A172 (cell line): ENCODE measurements around the gene ISLR. TPM values are rescaled to one million over a fixed set of nuclear protein-coding genes. Genes with fewer than 3 reads are reported as not detected.

Experiments
- DNase-seq: peaks from one replicate; pipeline ENCODE4 v3.0.0-alpha.2; 2015; ENCODE audit warnings: low spot score
- total RNA-seq: library from RNA; depleted of rRNA; stranded (reverse); fragments of >200 nt; shearing (Covaris generic); gene quantifications from 2 replicates; pipeline ENCODE4 v1.2.3, GENCODE V29; 2014

The ISLR gene
- total RNA-seq, 1 experiment from 2014 or later = 0.41 TPM

DNA sequence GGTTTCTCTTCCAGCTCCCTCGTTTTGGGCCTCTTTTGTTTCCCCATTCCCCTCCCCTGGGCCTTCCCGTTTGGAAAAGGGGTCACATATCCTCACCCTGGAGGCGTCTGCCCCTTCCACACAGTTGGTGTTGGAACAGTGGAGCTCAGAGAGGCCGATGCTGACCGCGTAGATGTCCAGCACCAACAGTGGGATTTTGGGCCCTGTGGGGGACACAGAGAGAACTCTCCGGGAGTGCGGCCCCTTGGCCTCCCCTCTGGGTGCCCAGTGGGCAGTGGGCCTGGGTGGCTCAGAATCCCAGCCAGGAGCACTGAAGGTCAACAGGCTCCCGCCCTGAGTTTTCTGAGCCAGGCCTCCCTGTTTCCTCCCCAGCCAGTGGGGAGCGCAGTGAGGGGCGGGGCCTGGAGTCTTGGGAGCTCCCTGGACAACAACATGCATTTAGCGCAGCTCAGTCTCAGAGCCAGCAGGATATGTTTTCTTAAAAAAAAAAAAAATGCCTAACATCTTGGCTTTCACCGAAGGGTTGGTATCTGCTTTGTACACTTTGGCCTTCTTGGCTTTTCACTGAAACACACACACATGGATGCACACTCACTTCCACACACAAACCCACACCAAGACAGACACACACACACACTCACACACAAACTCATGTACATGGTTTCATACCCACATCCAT lies 670 bp upstream of the ISLR start:
- DNase-seq = no peak

DNA sequence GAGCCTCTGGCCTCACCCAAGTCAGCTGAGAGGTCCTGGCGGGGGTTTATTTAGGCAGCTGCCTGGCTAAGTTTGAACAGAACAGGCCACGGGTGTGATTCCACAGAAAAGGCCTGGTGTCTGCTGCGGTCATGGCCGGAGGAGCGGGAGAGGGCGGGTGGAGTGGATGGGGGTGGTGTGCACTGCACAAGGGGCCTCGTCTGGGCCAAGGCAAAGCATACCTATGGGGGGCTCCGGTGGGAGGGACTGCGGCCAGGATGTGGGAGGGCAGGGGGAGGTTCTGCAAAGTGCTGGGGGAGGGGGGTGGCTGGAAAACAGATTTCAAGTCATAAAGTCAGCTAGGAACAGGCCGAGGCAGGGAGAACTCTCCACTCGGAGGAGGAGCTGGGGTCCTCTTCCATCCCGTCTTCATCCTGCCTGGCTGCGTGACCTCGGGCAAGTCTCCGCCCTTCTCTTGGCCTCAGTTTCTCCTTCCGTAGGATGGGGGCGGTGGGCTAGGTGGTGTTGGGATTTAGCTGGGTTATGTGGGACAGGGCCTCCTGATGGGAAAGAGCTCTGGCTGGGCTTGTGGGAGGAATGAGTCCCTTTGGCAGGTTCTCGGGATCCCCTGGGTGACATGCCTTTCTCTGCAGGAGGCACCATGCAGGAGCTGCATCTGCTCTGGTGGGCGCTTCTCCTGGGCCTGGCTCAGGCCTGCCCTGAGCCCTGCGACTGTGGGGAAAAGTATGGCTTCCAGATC lies 878 bp downstream of the ISLR start:
- DNase-seq = no peak

DNA sequence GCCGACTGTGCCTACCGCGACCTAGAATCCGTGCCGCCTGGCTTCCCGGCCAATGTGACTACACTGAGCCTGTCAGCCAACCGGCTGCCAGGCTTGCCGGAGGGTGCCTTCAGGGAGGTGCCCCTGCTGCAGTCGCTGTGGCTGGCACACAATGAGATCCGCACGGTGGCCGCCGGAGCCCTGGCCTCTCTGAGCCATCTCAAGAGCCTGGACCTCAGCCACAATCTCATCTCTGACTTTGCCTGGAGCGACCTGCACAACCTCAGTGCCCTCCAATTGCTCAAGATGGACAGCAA lies 1.4 kb downstream of the ISLR start:
- DNase-seq = no peak

DNA sequence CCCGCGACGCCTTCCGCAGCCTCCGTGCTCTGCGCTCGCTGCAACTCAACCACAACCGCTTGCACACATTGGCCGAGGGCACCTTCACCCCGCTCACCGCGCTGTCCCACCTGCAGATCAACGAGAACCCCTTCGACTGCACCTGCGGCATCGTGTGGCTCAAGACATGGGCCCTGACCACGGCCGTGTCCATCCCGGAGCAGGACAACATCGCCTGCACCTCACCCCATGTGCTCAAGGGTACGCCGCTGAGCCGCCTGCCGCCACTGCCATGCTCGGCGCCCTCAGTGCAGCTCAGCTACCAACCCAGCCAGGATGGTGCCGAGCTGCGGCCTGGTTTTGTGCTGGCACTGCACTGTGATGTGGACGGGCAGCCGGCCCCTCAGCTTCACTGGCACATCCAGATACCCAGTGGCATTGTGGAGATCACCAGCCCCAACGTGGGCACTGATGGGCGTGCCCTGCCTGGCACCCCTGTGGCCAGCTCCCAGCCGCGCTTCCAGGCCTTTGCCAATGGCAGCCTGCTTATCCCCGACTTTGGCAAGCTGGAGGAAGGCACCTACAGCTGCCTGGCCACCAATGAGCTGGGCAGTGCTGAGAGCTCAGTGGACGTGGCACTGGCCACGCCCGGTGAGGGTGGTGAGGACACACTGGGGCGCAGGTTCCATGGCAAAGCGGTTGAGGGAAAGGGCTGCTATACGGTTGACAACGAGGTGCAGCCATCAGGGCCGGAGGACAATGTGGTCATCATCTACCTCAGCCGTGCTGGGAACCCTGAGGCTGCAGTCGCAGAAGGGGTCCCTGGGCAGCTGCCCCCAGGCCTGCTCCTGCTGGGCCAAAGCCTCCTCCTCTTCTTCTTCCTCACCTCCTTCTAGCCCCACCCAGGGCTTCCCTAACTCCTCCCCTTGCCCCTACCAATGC lies 2.0 kb downstream of the ISLR start:
- no peak for DNase-seq

DNA sequence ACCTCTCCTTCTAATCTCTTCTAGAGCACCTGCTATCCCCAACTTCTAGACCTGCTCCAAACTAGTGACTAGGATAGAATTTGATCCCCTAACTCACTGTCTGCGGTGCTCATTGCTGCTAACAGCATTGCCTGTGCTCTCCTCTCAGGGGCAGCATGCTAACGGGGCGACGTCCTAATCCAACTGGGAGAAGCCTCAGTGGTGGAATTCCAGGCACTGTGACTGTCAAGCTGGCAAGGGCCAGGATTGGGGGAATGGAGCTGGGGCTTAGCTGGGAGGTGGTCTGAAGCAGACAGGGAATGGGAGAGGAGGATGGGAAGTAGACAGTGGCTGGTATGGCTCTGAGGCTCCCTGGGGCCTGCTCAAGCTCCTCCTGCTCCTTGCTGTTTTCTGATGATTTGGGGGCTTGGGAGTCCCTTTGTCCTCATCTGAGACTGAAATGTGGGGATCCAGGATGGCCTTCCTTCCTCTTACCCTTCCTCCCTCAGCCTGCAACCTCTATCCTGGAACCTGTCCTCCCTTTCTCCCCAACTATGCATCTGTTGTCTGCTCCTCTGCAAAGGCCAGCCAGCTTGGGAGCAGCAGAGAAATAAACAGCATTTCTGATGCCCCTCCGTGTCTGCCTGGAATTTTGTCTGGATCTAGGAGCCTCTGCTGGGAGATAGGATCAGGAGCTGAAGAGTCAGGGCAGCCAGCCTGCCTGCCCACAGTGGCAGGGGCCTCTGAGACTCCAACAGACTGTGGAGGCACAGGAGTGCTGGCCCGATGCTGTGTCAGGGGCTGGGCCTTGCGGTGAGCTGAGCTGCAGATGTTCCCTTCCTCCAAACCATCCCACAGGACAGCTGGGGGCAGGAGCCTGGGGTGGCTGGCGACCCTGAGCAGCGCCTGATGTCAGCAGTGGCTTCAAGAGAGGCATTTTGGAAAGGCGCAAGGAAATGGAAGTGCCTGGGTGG lies 3.0 kb downstream of the ISLR start:
- no peak for DNase-seq

DNA sequence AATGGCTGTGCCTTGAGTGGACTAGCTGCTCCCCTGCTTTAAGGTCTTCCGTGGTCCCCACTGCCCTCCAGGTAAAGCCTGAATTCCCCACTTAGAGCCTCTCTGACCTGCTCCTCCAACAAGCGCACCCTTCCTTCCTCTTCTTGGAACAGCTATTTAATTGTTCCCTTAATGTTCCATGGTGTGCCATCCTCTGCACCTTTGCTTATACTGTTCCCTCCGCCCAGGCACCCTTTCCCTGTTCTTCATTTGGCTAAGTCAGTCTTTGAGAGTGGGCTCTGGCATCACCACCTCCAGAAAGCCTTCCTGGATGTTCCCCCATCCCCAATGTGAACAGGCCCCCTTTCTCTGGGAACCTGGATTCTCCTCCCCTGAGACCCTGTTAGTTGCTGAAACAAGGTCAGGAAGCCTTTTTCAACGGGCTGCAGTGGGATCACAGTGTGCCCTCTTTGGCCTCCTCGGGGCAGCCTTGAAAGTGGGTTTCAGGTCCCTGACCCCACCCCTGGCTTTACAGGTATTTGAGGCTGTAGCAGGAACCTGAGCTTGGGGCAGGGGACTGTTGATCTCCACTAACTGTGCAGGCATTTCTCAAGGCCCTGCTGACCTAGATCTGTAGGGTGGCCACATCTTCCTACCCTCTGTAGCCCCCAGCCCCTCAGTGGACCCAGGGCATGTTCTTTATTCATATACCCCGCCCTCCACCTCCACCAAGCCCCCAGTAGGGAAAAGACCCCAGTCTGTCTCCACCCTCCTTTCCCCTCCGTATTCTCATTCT lies 5.0 kb downstream of the ISLR start:
- DNase-seq = no peak

DNA sequence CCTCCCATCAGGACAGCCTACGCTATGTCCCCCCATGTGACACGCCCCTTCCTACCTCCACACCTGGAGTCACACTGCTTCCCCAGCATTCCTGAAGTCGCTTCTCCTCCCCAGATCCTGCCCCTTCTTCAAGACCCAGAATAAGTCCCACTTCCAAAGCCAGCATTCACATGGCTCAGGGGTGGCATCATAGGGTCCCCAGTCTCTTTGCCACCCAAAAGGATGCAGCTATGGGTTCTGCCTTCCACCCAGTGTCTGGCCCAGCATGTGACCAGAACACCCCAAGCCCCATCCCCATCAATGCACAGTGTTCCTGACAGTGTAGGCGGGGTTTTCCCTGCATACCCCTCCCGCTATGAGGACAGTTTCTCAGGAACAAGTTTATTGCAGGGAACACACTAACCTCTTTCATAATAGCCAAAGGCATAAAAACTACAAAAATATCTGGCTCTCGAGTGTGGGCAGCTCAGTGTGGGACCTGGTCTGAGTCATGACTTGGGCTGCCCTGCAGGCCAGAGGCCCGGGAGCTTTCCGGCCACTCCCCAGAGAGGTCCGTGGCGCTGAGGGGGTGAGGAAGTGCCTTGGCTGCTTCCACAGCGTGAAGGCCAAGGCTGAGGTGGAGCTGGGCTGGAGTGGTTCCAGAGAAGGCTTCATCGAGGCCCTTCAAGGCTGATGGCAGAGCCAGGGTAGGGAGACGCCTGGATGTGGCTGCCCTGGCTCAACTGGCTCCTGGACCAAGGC lies 5.8 kb downstream of the ISLR start:
- peak; percentile 94 for DNase-seq

DNA sequence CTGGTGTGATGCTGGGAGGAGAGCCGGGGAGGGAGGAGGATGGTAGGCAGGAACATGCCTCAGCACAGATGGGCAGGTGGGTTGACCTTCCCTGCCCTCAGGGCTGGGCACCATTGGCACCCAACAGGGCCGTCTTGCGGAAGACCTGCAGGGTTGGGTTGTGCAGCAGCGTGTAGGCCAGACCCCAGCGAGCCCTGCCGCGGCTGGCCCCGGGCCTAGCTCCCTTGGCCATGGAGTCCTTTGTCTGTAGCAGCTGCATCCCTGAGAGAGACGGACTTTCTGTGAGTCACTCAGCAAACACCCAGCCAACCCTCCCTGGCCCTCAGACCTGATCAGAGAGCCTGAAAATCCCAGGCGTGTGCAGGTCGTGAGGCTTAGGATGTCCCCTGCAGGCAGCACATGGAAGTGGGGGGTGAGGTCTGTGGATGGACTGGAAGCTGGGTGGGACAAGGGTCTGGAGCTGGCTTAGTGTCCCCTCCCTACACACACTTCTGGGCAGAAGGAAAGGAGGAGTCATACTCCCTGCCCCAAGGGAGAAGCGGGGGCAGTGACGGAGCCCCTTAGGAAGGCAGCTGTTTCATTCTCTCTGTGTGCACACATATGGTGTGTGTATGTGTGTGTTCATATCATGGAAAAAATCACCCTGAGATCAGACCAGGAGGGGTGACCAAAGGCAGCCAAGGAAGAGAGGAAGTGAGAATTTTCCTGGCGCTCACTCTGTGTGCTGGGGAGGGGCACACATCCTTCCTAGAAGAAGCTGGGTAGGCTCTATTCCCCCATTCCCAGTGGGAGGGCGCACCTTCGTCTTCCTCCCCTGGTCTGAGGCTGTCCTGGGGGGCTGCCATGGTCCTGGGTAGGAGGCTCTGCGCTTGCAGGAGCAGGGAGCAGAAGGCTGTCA lies 6.7 kb downstream of the ISLR start:
- peak; percentile 57 for DNase-seq

DNA sequence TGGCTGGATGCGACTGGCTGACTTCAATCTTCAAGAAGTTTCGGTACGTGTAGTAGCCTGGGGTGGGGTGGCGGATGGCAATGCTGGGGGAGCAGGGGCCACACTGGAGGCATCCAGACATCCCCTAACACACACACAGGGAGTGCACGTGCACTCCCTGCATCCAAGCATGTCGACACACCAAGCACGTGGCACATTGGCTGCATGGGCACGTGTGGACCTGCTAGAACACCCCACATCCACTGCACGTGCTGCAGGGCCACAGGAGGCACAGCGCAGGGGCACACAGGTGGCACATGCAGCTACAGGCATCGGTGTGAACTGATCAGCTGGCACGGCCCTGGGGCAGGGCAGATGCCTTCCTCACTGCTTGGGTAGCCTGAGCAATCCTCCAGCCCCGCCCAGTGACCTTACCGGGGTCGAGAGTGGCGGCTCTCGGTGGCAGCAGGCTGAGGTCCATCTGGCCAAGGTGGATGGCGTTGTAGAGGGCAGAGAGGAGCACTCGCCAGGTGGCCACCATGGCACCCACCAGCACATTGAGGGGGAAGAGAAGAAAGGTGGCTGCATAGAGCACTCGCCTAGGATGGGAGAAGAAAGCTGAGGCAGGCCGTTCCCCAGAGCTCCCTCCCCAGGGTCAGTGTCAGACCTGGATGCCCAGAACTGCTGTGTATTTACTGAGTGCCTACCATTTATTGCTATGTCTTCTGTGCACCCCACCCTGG lies 7.5 kb downstream of the ISLR start:
- DNase-seq = no peak

DNA sequence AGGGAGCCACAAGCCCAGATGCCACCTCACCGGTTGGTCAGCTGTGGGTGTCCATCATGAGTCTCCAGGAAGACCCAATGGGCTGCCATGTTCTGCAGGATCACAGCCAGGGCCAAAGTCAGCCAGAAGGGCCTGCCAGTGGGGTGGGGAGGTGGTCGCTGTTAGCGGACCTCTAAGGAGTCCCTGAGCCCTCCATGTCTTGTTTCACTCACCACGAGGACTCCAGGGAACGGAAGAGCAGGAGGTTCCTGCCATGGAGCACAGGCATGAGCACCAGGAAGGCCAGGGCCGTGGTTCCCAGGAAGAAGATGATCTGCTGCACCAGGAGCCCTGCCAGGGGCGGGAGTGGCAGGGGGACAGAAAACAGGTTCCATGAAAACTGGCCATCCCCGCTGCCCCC lies 8.6 kb downstream of the ISLR start:
- DNase-seq = no peak

DNA sequence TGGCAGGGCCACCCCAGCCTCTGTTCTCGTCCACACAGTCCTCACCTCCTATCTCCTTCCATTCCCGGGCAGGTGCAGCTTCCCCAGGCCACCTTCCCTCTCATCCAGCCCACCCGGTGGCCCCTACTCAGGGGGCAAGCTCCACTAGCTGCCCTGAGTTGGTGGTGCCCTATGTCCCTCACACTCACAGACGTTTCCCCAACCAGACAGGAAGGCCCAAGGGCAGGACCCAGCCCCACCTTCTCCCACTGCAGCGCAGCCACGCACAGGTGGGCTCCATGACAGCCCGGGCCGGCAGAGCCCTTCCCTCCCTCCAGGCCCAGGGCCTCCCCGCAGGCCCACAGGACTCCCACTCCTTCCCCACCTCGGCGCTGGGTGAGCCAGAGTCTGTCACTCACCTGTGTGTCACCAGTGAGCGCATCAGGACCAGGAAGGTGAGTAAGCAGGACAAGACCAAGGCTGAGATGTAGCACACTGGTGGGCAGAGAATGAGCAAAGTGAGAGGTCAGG lies 11.1 kb downstream of the ISLR start:
- no peak for DNase-seq

DNA sequence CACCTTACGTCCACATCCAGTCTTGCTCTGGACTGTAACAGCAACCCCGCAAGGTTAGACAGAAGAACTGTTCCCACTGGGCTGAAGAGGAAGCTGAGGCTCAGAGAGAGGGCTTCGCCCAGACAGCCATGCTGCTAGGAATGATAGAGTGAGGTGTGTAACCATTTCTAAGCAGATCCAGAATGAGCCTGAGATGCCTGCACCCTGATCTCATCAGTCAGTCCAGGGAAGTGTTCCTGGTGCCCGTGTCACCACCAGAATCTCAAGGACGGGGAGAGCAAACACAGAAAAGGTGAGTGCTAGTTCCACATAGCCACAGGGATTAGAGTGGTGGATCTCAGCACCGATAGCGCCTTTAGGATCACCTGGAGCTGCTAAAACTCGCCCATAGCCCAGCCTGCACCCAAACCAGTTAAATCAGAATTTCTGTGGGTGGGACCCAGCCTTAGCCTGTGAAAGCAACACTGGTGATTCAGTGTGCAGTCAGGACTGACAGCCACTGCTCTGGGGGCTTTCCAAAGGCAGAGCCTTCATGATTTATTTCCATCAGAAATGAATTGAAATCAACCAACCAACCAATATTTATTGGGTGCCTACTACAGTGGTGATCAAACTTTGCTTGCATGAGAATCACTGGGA lies 12.3 kb downstream of the ISLR start:
- DNase-seq = no peak

DNA sequence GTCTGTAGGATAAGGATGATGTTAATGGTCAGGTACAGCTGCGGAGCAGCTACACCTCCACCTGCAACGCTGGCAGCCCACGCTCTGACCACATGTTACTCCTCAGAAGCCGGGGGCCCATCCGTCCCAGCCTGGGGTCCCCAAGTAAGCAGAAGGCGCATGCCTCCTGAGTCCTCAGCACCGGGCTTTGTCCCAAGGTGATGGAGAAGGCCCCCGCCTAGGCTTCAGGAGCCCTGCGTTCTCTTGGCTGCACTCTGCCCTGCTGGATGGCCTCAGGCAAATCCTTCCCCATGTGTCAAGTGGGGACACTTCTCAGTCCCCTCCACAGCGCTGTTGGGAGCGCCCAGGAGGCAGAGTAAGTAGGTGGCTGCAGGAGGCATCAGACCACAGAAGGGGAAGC lies 14.7 kb downstream of the ISLR start:
- DNase-seq = no peak

DNA sequence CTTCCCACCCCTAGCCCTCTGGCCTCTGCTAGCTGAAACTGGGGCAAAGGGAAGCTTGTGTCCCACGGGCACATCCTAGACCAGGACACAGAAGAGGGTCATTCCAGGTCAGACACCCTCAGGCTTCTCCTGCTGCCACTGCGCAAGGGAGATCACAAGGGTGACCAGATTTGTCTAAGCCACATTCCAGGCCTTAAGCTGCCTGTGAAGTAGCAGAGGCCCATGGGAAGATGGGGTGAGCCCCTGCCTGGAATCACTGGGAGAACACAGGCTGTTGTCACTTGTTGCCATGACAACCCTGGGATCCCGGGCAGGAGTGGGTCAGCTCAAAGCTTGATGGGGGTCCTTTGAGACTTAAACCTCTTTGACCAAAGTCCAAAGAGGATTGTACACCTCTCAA lies 18.3 kb downstream of the ISLR start:
- no peak for DNase-seq

DNA sequence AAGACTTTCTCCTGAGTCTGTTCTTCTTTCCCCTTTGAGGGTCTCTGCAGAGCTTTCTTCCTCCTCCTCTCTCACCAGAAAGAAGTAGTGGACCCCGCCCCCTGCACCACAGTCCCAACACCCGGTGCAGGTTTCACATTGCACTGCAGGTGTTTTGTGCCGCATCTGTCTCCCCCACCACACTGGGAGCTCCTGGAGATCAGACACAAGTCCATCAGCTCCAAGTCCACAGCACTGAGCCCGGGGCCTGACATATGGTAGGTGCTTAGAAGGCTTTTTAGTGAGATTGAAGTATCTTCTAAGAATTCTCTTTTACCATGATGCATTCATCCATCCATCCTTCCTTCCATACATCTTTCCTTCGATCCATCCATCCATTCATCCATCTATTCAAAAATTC lies 19.2 kb downstream of the ISLR start:
- no peak for DNase-seq

DNA sequence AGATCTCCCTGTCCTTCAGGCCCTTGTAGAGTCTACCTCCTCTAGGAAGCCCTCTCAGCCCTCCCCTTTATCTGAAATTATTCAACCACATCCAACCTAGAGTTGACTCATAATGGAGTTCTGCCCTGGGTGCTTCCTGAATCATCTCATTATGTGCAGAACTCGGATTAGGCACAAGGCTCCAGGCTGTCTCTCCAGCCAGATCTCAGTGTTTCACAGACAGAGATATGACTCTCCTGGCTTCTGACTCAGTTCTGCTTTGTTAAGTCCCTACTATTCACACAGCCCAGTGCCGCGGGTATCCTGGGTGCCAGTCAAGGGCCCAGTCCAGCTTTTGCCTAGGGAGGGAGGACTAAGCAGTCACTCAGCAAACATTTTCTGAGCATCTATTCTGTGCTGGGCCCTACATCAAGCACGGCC lies 19.8 kb downstream of the ISLR start:
- peak; percentile 98 for DNase-seq

DNA sequence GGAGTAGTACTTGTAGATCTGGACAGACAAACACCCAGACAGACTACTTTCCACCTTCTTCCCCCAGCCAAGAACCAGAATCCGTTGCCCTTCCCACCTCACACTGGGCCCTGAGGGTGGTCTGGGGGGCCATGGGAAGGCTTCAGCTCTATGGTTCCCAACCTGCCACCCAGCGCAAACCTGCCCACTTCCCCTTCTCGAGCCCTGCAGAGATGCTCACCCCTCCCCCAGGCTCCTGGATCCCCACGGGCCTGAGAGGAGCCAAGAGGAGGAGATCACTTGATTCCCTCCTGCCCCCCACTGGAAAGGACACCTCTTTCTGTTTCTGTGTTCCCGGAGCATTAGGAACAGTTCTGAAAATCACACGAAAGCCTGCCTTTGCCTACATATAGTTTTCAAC lies 20.4 kb downstream of the ISLR start:
- DNase-seq = no peak
